ENCODE measurements around the gene SNAPC4. TPM values are rescaled to one million over a fixed set of nuclear protein-coding genes. Genes with fewer than 3 reads are reported as not detected.

SNAPC4 gene
- total RNA-seq, 1 experiment from 2014 or later: 29.7 TPM

GRCh38 chr9:136445799-136446198, 45.8 kb upstream of the SNAPC4 start:
- H3K4me3 Mint-ChIP-seq: no peak overlapping the region
- no peak overlapping the region for H3K27ac Mint-ChIP-seq
- Histone ChIP-seq H3K23me2 (ENCODE audit: insufficient read length, low read depth, low read length, poor library complexity, severe bottlenecking) (no peaks in the 10 kb centered on the region), H3K9ac (ENCODE audit: extremely low read depth, insufficient read length, low read length) (no peak overlapping the region), H2BK12ac (ENCODE audit: insufficient read length, low read depth, low read length) (no peak overlapping the region), H3K4ac (ENCODE audit: low read depth, low read length) (no peak overlapping the region), H3K18ac (ENCODE audit: insufficient read length, low read depth, low read length) (no peak overlapping the region), H3K27ac (ENCODE audit: insufficient read length, low read depth, low read length) (no peak overlapping the region), H3T11ph (ENCODE audit: low read length) (no peak overlapping the region), H3K27me3 (ENCODE audit: insufficient read depth, low read length) (no peaks in the 10 kb centered on the region), H3K56ac (ENCODE audit: insufficient read length, low read depth, low read length) (no peak overlapping the region), H3K14ac (ENCODE audit: insufficient read depth, low read length) (no peak overlapping the region), H2BK5ac (ENCODE audit: insufficient read length, low read length) (no peak overlapping the region), H3K9me3 (ENCODE audit: control insufficient read depth, low read depth, low read length) (no peaks in the 10 kb centered on the region), H4K5ac (ENCODE audit: insufficient read length, low read depth, low read length) (no peak overlapping the region), H3K23ac (ENCODE audit: insufficient read length, low read depth, low read length) (no peak overlapping the region), H2AFZ (ENCODE audit: low read length) (no peak overlapping the region), H3K4me1 (ENCODE audit: insufficient read depth, low read length) (no peaks in the 10 kb centered on the region), H4K91ac (ENCODE audit: insufficient read length, low read depth, low read length) (no peak overlapping the region), H2BK120ac (ENCODE audit: low read depth, low read length, poor library complexity, severe bottlenecking) (no peak overlapping the region), H2BK20ac (ENCODE audit: low read depth, low read length, poor library complexity, severe bottlenecking) (no peak overlapping the region), H3K4me2 (ENCODE audit: insufficient read depth, insufficient read length, low read length) (no peak overlapping the region), H3K79me2 (ENCODE audit: insufficient read depth, low read length) (no peaks in the 10 kb centered on the region), H2BK15ac (ENCODE audit: low read depth, low read length) (no peak overlapping the region), H2AK5ac (ENCODE audit: insufficient read length, low read length) (no peak overlapping the region), H4K20me1 (ENCODE audit: control insufficient read depth, insufficient read depth, insufficient read length) (peaks cover 2% of the 10 kb centered on the region), H3K79me1 (ENCODE audit: insufficient read depth, low read depth, low read length, poor library complexity, severe bottlenecking) (no peaks in the 10 kb centered on the region), H4K8ac (replicated peaks; ENCODE audit: insufficient read length, low read depth, low read length) (no peak overlapping the region)
- no peak for TF ChIP-seq CTCF (conservative IDR thresholded peaks at IDR 0.05)
- no peaks in the 10 kb centered on the region for H3K27me3 Mint-ChIP-seq (ENCODE audit: low read depth)
- peaks cover 39 to 95% (median 83%) of the 10 kb centered on the region in 3 experiments; a peak in 6 of 7 replicates for H3K36me3 Mint-ChIP-seq (ENCODE audit: insufficient read depth in 1 of 3, low read depth in 3 of 3)
- DNase-seq: no peak
- whole genome bisulfite sequencing (ENCODE audit: extremely low coverage, insufficient read length, low lambda C conversion rate): no CpG with 5 or more reads among the region's 7 CpGs
- H3K4me1 Mint-ChIP-seq: no peaks in the 10 kb centered on the region
- H3K9me3 Mint-ChIP-seq: no peaks in the 10 kb centered on the region
